Immature natural killer cell (primary cell): ENCODE data around the gene PTPRG. TPM values are rescaled to one million over a fixed set of nuclear protein-coding genes. Genes with fewer than 3 reads are reported as not detected.

Experiments
- DNase-seq, 3 donors: peaks; one replicate each; pipeline ENCODE4 v3.0.0; 2022; ENCODE audit warnings: mixed read lengths in 1 of 3
- H3K27ac Mint-ChIP-seq, 6 donors: one replicate each; pipeline ENCODE4 v1.8.0; 2020; ENCODE audit warnings: mixed read lengths in 6 of 6, mild to moderate bottlenecking in 5 of 6, inconsistent platforms in 4 of 6, moderate library complexity in 3 of 6
- H3K27me3 Mint-ChIP-seq, 3 donors: one replicate each; pipeline ENCODE4 v1.8.0; 2020 to 2021; ENCODE audit warnings: low read depth in 3 of 3, mild to moderate bottlenecking in 3 of 3, mixed read lengths in 3 of 3, moderate library complexity in 3 of 3, inconsistent platforms in 1 of 3
- H3K36me3 Mint-ChIP-seq, 3 donors: one replicate each; pipeline ENCODE4 v1.8.0; 2020; ENCODE audit warnings: mixed read lengths in 3 of 3, inconsistent platforms in 2 of 3, mild to moderate bottlenecking in 2 of 3
- H3K4me1 Mint-ChIP-seq, 2 donors: one replicate each; pipeline ENCODE4 v1.8.0; 2020; ENCODE audit warnings: inconsistent platforms in 2 of 2, mild to moderate bottlenecking in 2 of 2, mixed read lengths in 2 of 2, moderate library complexity in 1 of 2
- H3K4me3 Mint-ChIP-seq, 5 donors: one replicate each; pipeline ENCODE4 v1.8.0; 2020; ENCODE audit warnings: mild to moderate bottlenecking in 5 of 5, mixed read lengths in 5 of 5, inconsistent platforms in 3 of 5, moderate library complexity in 3 of 5
- H3K9me3 Mint-ChIP-seq, 6 donors: one replicate each; pipeline ENCODE4 v1.8.0; 2020; ENCODE audit warnings: mild to moderate bottlenecking in 6 of 6, mixed read lengths in 6 of 6, inconsistent platforms in 4 of 6, moderate library complexity in 3 of 6
- polyA plus RNA-seq, 3 donors: library from polyadenylated mRNA; unstranded; fragments of 300-500 nt; fragmentation: Illumina TruSeq; gene quantifications; one replicate each; pipeline ENCODE4 v1.2.3, GENCODE V29; 2021

PTPRG gene
- polyA plus RNA-seq = under 1 TPM in 1 of 3 donors, not detected in 2; 0.13 TPM

DNA sequence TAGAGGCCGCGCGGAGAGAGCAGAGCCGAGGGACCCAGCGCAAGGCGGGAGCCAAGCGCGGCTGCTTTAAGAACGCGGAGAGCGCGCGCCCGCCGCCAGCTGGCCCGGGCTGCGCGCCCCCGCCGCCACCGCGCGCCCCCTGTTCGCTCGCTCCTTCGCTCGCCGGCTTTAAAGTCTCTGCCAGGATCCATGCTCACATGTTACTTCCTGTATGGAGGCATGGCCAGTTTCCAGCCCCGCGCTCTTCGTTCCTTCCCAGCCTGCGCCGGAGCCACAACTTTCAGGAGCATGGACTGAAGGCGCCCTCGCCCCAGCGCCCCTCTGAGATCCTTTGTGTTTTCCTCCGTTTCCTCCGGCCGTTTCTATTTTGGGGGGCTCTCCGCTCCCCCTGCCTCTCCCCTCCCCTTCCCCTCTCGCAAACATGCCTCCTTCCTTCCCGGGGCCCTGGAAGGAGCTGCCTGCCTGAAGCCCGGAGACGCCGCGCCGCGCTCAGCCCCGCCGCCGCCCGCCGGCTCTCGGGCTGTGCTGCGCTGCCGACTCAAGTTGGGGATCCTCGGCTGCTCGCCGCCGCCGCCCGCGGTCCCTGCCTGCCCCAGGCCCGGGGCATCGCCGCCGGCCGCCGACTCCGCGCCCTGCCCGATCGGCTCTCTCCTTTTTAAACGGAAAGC lies at the start of gene PTPRG:
Gene PTPRG, plus strand, starts transcription at position 198 of the 668 bp plus-strand sequence. CDS start 717 bp downstream, outside the sequence.
- DNase-seq = peak in 2 of 3 donors; percentile 3 to 6
- Mint-ChIP-seq H3K27ac (no peak within 1 kb of the TSS), H3K27me3 (peaks cover 14 to 19% (median 18%) of the 10 kb centered on the region in 3 donors), H3K4me3 (peak within 1 kb of the TSS; percentile 66 to 81 (median 74)), H3K4me1 (no peaks in the 10 kb centered on the region), H3K36me3 (no peaks in the 10 kb centered on the region), H3K9me3 (peaks cover 0 to 10% (median 4%) of the 10 kb centered on the region in 6 donors)

- Mint-ChIP-seq H3K36me3 (no peaks in the 10 kb centered on the region), H3K27me3 (peaks cover 0 to 5% (median 2%) of the 10 kb centered on the region in 3 donors), H3K4me1 (no peaks in the 10 kb centered on the region), H3K4me3 (no peak overlapping the region), H3K9me3 (peaks cover 0 to 24% (median 5%) of the 10 kb centered on the region in 6 donors), H3K27ac (no peak overlapping the region)
- no peak for DNase-seq
These were observed 42.8 kb upstream of the PTPRG start for GRCh38 chr3:61518590-61518989.

- Mint-ChIP-seq H3K27me3 (peaks cover 0 to 5% (median 0%) of the 10 kb centered on the region in 3 donors), H3K36me3 (no peaks in the 10 kb centered on the region), H3K27ac (no peak overlapping the region), H3K4me3 (no peak overlapping the region), H3K9me3 (peaks cover 0 to 15% (median 3%) of the 10 kb centered on the region in 6 donors), H3K4me1 (no peaks in the 10 kb centered on the region)
- no peak for DNase-seq
These were observed 40.3 kb upstream of the PTPRG start for GRCh38 chr3:61520966-61521628.

GRCh38 chr3:61522060-61522459 lies 39.3 kb upstream of the PTPRG start:
- H3K27me3 Mint-ChIP-seq = peaks cover 0 to 5% (median under 1%) of the 10 kb centered on the region in 3 donors
- DNase-seq = no peak
- no peaks in the 10 kb centered on the region for H3K4me1 Mint-ChIP-seq
- H3K4me3 Mint-ChIP-seq = no peak overlapping the region
- H3K27ac Mint-ChIP-seq = no peak overlapping the region
- H3K9me3 Mint-ChIP-seq = peaks cover 0 to 15% (median 4%) of the 10 kb centered on the region in 6 donors
- no peaks in the 10 kb centered on the region for H3K36me3 Mint-ChIP-seq

- Mint-ChIP-seq H3K36me3 (no peaks in the 10 kb centered on the region), H3K9me3 (peaks cover 0 to 10% (median 4%) of the 10 kb centered on the region in 6 donors)
These were observed 38.7 kb upstream of the PTPRG start for GRCh38 chr3:61522626-61523025.

DNA sequence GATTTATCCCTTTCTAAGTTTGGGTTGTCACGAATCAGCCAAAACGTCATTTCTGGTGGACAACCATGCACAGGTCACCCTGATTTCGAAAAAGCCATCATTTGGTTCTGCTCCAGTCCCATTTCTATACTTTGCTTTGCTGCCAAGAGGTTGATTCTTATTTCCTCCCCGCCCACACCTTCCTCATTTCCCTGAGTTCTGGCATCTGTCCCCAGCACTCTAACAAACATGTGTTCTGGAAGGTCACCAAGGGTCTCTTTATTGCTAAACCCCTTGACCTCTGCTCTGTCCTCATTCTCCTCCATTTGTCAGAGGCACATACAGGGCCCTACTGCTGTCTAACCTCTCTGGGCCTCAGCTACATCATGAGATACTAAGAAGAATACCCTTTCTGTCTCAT lies 36.4 kb upstream of the PTPRG start:
- H3K36me3 Mint-ChIP-seq = no peaks in the 10 kb centered on the region
- H3K9me3 Mint-ChIP-seq = peaks cover 0 to 1% (median 0%) of the 10 kb centered on the region in 6 donors
- H3K4me3 Mint-ChIP-seq = no peak overlapping the region
- DNase-seq = no peak
- H3K27ac Mint-ChIP-seq = no peak overlapping the region
- H3K4me1 Mint-ChIP-seq = no peaks in the 10 kb centered on the region
- peaks cover 0 to 4% (median 0%) of the 10 kb centered on the region in 3 donors for H3K27me3 Mint-ChIP-seq

More at GRCh38 chr3:61522626-61523025, 38.7 kb upstream of the PTPRG start:
- no peak for DNase-seq
- H3K4me1 Mint-ChIP-seq = no peaks in the 10 kb centered on the region
- no peak overlapping the region for H3K4me3 Mint-ChIP-seq
- peaks cover 0 to 5% (median 4%) of the 10 kb centered on the region in 3 donors for H3K27me3 Mint-ChIP-seq
- H3K27ac Mint-ChIP-seq = no peak overlapping the region

DNA sequence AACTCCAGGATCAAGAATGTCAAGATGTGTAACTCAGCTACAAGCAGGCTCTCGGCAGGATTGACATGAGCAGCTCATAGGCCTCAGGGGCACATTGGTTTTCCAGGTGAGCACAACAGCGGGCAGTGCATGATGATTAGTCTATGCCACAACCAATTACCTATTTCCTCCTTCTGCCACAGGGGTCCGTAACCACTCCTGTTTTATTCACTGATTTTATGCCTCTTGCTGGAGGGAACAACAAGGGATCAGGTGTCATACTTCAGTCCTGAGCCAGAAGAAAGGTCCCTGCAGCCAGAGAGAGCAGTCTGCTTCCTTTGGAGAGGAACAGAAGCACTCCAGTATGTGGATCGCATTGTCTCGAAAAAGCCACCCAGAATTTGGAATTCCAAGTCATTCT lies 35.1 kb upstream of the PTPRG start:
- no peak overlapping the region for H3K4me3 Mint-ChIP-seq
- no peak for DNase-seq
- H3K27ac Mint-ChIP-seq = no peak overlapping the region
- H3K36me3 Mint-ChIP-seq = no peaks in the 10 kb centered on the region
- peaks cover 0 to 4% (median 2%) of the 10 kb centered on the region in 3 donors for H3K27me3 Mint-ChIP-seq
- H3K4me1 Mint-ChIP-seq = no peaks in the 10 kb centered on the region
- peaks cover 0 to 1% (median 0%) of the 10 kb centered on the region in 6 donors for H3K9me3 Mint-ChIP-seq

DNA sequence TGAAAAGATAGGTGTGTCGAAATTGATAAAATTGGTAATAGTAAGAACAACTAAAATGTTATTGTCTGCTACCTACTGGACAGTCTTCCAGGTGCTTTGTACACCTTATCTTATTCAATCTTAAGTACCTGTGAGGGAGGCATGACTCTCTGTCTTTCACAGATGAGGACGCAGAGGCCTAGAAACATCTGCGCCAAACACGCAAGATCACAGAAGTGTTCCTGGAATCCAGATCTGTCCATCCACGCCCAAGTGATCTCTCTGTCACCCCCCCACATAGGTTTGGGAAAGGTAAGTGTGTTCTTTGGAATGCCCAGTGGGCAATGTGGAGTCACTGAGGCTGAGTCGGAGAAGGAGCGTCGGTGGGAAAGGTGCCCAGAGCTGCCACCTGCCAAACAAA lies 34.4 kb upstream of the PTPRG start:
- Mint-ChIP-seq H3K9me3 (peaks cover 0 to 1% (median 0%) of the 10 kb centered on the region in 6 donors), H3K36me3 (no peaks in the 10 kb centered on the region), H3K27ac (no peak overlapping the region), H3K27me3 (peaks cover 0 to 4% (median 2%) of the 10 kb centered on the region in 3 donors), H3K4me1 (no peaks in the 10 kb centered on the region), H3K4me3 (no peak overlapping the region)
- no peak for DNase-seq

- H3K36me3 Mint-ChIP-seq = no peaks in the 10 kb centered on the region
- no peak for DNase-seq
- H3K9me3 Mint-ChIP-seq = peaks cover 0 to 1% (median 0%) of the 10 kb centered on the region in 6 donors
- no peaks in the 10 kb centered on the region for H3K4me1 Mint-ChIP-seq
- H3K4me3 Mint-ChIP-seq = no peak overlapping the region
- H3K27me3 Mint-ChIP-seq = peaks cover 0 to 7% (median 2%) of the 10 kb centered on the region in 3 donors
- H3K27ac Mint-ChIP-seq = no peak overlapping the region
These were observed 31.0 kb upstream of the PTPRG start for GRCh38 chr3:61530355-61530754.

- no peaks in the 10 kb centered on the region for H3K4me1 Mint-ChIP-seq
- H3K36me3 Mint-ChIP-seq = no peaks in the 10 kb centered on the region
- peaks cover 0 to 7% (median 2%) of the 10 kb centered on the region in 3 donors for H3K27me3 Mint-ChIP-seq
- no peak overlapping the region for H3K4me3 Mint-ChIP-seq
- no peak for DNase-seq
- H3K27ac Mint-ChIP-seq = no peak overlapping the region
- H3K9me3 Mint-ChIP-seq = peaks cover 0 to 1% (median 0%) of the 10 kb centered on the region in 6 donors
These were observed 29.8 kb upstream of the PTPRG start for GRCh38 chr3:61531528-61531927.

- no peak overlapping the region for H3K27ac Mint-ChIP-seq
- no peaks in the 10 kb centered on the region for H3K4me1 Mint-ChIP-seq
- peaks cover 2 to 4% (median 3%) of the 10 kb centered on the region in 3 donors for H3K27me3 Mint-ChIP-seq
- no peaks in the 10 kb centered on the region for H3K9me3 Mint-ChIP-seq
- no peak for DNase-seq
- H3K4me3 Mint-ChIP-seq = no peak overlapping the region
- no peaks in the 10 kb centered on the region for H3K36me3 Mint-ChIP-seq
These were observed 28.5 kb upstream of the PTPRG start for GRCh38 chr3:61532739-61533500.

- no peaks in the 10 kb centered on the region for H3K4me1 Mint-ChIP-seq
- H3K36me3 Mint-ChIP-seq = no peaks in the 10 kb centered on the region
- DNase-seq = no peak
- peaks cover 0 to 5% (median 0%) of the 10 kb centered on the region in 6 donors for H3K9me3 Mint-ChIP-seq
- peaks cover 2 to 8% (median 4%) of the 10 kb centered on the region in 3 donors for H3K27me3 Mint-ChIP-seq
- no peak overlapping the region for H3K27ac Mint-ChIP-seq
- H3K4me3 Mint-ChIP-seq = no peak overlapping the region
These were observed 25.5 kb upstream of the PTPRG start for GRCh38 chr3:61535826-61536225.

- no peaks in the 10 kb centered on the region for H3K36me3 Mint-ChIP-seq
- peaks cover 0 to 8% (median 4%) of the 10 kb centered on the region in 3 donors for H3K27me3 Mint-ChIP-seq
- no peaks in the 10 kb centered on the region for H3K4me1 Mint-ChIP-seq
- peaks cover 0 to 5% (median 1%) of the 10 kb centered on the region in 6 donors for H3K9me3 Mint-ChIP-seq
- no peak overlapping the region for H3K4me3 Mint-ChIP-seq
- no peak for DNase-seq
- no peak overlapping the region for H3K27ac Mint-ChIP-seq
These were observed 24.0 kb upstream of the PTPRG start for GRCh38 chr3:61537366-61537765.

DNA sequence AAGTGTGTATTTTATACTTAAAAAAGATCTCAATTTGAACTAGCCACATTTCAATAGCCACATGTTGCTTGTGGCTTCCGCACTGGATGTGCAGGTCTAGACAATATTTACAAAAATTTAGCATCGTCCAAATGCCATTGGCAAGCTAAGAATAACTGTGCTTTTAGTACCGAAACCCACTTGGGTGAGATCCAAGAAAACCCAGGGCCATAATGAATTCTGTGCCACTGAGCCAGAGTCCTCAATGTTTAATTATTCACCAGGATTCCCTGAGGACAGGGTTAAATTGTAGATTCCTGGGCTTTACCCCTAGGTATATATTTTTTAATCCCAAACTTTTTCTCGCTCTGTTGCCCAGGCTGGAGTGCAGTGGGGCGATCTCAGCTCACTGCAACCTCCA lies 22.9 kb upstream of the PTPRG start:
- H3K4me3 Mint-ChIP-seq = no peak overlapping the region
- H3K36me3 Mint-ChIP-seq = no peaks in the 10 kb centered on the region

More for the DNA sequence above, 22.9 kb upstream of the PTPRG start:
- peaks cover 0 to 5% (median 2%) of the 10 kb centered on the region in 6 donors for H3K9me3 Mint-ChIP-seq
- no peak for DNase-seq
- H3K27ac Mint-ChIP-seq = no peak overlapping the region
- no peaks in the 10 kb centered on the region for H3K4me1 Mint-ChIP-seq
- H3K27me3 Mint-ChIP-seq = peaks cover 0 to 8% (median 1%) of the 10 kb centered on the region in 3 donors
